Renal cortical epithelial cell (primary cell): ENCODE results near the gene PLEKHB2. TPM values are rescaled to one million over a fixed set of nuclear protein-coding genes. Genes with fewer than 3 reads are reported as not detected.
"Not testable (repeated sequence)": the region's sequence is repeated elsewhere in the genome, so short reads cannot be mapped to it uniquely, and the experiment has no call there.

Source experiments
- DNase-seq: peaks from one replicate; pipeline ENCODE4 v3.0.0-alpha.2; 2011; ENCODE audit warnings: low read depth
- total RNA-seq: library from RNA; depleted of rRNA; stranded (reverse); fragments of >200 nt; gene quantifications from 2 replicates; pipeline ENCODE4 v1.2.3, GENCODE V29; 2014

Gene PLEKHB2
- total RNA-seq, 1 donor from 2014 or later: 189 TPM

DNA sequence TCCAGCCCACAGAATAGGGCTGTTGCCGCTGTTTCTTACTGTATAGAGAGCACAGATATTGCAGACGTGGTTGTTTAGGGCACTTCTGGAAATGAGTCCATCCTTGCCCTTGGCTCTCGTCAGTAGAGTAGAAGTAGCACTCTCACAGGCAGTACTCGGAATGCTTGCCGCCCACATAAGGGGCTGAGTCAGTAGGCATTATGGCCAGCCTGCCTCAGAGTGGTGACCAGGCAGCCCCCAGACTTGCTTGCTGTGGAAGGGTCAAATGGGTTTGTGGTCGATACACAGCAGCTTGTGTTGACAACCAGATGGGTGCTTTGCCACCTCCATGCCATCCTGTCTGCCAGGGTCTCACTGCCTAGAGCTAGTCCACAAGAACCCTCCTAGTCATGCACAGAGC lies 38.7 kb downstream of the PLEKHB2 start:
- DNase-seq: no peak

DNA sequence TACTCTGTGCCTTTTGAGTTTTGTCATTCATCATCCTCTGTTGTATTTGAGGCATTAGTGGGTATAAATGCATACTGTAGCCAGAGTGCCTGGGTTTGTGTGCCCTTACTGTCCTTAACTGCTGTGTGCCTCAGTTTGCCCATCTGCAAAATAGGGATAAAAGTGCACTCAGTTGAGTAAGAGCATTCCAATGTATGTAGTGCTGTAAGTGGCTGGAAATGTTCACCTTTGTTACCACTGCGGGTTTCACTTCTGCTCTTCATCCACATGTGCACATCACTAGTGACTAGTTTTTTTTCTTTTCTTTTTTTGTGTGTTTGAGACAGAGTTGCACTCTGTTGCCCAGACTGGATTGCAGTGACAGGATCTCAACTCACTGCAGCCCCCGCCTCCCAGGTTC lies 39.9 kb downstream of the PLEKHB2 start:
- no peak for DNase-seq

DNA sequence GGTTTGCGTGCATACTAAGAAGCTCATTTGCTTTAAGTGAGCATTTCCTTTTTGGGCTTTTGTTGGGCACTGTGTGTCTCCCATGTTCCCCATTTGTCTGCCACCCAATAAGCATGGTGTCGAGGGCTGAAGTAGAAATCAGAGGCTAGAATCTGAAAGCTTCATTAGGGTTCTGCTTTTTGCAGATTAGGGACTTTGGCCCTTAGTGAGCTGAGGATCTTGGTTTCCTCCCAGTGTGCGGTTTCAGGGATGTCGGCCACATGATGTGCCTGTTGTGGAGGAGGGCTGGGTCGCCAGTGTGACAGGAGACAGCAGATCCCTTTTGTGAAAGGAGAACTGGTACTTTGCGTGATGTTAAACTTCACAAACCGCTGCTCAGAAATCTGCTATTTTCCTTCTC lies 41.1 kb downstream of the PLEKHB2 start:
- no peak for DNase-seq

- no peak for DNase-seq
Observed at GRCh38 chr2:131146749-131147148, 41.6 kb downstream of the PLEKHB2 start.

DNA sequence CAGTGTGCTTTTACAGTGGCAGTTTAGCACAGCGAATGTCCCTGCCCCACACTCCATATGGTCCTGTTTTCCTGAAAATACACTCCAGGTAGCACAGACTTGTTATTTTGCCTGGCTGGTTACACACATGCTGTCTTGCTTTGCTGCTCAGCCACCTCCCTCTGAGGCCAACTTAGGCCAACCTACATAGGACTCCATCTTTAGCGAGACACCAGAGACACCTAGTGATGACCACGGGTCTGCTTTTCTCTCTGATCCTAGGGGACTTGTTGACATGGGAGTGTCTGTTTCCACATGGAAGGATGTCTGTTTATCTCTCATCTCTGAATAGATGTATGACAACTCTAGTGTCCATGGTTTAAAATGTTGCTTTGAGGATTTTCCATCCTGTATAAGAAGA lies 43.3 kb downstream of the PLEKHB2 start:
- DNase-seq: no peak

DNA sequence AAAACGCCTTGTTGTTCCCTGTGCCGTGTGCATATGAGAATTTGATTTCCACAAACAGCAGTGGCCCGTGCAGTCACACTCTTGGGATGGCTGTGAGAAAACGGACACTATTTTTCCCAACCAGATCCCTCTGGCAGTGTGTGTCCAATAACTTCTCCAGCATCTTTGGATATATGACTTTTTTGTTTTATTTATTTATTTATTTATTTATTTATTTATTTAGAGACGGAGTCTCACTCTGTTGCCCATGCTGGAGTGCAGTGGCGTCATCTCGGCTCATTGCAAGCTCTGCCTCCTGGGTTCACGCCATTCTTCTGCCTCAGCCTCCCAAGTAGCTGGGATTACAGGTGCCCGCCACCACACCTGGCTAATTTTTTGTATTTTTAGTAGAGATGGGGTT lies 45.0 kb downstream of the PLEKHB2 start:
- not testable (repeated sequence) for DNase-seq

DNA sequence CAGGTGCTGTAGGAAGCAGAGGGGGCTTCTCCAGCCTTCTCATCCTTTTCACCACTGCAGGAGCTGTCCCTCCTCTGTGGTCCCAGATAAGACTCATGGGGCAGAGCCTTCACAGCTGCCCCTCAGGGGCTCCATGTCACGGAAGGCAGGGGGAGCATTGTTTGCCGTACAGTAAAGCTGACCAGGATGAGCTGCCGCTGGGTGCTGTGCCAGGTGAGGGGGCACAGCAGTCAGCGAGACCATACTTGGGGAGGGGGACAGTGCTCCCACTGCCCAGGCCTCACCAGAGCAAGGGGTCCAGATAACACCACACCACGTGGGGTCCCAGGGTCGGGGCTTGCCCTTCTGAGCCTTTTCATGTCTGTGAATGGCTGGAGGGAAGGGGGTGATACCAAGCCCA lies 46.3 kb downstream of the PLEKHB2 start:
- DNase-seq: no peak

DNA sequence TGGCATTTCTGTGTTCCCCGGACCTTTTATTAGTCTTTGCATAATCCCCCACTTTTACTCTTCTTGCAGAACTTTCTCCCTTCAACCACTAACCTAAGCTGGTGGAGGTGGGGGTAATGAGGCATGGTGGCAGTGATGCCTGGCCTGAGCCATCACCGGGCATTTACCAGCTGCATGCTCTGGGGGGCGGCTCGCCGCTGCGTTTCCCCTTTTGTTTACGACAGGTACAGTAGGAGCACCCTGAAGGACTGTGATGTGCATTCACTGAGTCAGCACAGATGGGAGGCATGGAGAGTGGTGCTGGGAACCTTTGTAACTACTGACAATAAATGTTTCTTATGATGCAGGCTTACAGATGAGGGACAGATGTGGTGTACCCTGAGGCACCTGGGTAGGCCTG lies 46.9 kb downstream of the PLEKHB2 start:
- DNase-seq: no peak

GRCh38 chr2:131153529-131153928 lies 48.4 kb downstream of the PLEKHB2 start:
- DNase-seq: no peak

DNA sequence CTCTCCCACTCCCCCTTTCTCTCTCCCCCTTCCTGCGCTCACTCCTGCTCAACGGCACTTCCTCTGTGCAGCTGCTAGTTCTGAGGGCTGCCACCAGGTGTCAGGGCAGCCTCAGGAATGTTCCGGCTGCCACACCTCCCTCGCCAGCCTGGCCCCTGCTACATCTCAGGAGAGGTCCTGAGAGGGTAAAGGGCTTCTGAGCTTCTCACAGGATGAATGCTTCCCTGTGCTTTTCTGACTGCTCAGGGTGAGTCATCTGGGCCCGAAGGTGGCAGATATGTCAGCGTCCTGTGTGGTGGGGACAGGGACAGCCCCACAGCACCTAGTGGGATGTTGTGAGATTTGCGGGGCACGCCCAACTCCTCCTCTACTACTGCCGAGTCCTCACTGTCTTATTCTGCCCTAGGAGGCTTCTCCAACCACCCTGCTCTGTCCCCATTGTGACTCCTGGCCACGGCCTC lies 49.0 kb downstream of the PLEKHB2 start:
- DNase-seq: peak; percentile 30

DNA sequence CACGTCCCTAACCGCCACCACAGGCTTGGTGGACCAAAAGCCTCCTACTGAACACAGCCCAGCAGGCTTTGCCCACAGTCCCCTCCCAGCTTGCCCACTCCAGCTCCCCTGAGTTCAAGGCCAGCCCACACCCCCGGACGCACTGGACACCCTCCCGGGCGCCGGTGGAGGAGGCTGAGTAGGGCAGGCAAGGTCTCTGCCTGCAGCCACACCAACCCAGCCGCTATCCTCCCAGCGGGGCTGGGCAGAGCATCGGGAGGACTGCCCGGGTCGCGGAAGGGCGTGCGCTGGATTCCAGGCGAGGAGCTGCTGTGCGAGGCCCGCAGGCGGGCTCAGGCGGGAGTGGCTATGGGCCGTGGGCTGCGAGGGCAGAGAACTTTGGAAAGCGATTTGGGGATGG lies 49.5 kb downstream of the PLEKHB2 start:
- DNase-seq: no peak

DNA sequence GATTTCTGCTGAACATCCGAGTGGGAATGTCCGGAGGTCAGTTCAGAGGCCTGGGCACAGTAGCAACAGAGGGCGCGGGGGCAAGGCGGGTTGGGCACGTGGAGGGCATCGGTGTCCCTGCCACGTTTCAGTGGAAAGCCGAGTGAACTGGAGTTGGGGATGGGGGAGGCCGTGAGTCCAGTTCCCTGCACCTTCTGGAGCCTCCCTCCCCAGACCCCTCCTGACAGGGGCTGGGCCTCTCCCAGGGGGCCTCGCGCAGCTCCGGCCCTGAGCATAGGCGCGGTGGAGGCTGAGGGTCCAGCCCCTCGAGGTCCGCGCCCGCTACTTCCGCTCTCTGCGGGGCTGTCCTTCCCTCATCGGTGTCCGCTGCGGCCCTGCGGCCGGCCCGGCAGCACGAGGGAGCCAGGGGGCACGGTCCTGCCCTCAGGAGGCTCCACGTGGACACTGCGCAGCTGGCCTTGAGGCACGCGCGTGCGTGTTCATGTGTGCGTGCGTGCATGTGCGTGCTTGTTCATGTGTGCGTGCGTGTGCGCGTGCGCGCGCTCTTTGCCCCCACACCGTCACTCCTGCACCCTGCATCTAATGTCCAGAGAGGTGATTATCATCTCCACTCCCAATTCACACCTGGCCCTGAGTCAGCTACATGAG lies 50.2 kb downstream of the PLEKHB2 start:
- no peak for DNase-seq

GRCh38 chr2:131156452-131157149 lies 51.5 kb downstream of the PLEKHB2 start:
- no peak for DNase-seq

DNA sequence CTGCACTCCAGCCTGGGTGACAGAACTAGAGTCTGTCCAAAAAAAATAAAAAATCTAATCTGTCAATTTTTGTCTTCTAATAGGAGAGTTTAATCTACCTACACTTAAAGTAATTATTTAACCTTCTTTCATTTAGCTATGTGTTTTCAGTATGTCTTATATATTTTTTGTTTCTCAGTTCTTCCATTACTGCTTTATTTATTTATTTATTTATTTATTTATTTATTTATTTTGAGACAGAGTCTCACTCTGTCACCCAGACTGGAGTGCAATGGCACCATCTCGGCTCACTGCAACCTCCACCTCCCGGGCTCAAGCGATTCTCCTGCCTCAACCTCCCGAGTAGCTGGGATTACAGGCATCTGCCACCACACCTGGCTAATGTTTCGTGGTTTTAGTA lies 60.4 kb downstream of the PLEKHB2 start:
- not testable (repeated sequence) for DNase-seq

DNA sequence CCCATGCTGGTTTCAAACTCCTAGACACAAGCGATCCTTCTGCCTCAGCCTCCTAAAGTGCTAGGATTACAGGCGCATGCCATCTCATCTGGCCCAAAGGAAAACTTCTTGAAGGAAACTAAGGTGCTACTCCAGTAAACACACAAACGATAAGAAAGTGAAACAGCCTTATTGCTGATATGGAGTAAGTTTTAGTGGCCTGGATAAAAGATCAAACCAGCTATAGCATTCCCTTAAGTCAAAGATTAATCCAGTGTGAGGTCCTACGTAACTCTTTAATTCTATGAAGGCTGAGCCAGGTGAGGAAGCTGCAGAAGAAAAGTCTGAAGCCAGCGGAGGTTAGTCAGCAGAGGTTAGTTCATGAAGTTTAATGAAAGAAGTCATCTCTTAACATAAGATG lies 63.4 kb downstream of the PLEKHB2 start:
- no peak for DNase-seq

- DNase-seq: not testable (repeated sequence)
Observed at GRCh38 chr2:131178050-131178449, 72.9 kb downstream of the PLEKHB2 start.

DNA sequence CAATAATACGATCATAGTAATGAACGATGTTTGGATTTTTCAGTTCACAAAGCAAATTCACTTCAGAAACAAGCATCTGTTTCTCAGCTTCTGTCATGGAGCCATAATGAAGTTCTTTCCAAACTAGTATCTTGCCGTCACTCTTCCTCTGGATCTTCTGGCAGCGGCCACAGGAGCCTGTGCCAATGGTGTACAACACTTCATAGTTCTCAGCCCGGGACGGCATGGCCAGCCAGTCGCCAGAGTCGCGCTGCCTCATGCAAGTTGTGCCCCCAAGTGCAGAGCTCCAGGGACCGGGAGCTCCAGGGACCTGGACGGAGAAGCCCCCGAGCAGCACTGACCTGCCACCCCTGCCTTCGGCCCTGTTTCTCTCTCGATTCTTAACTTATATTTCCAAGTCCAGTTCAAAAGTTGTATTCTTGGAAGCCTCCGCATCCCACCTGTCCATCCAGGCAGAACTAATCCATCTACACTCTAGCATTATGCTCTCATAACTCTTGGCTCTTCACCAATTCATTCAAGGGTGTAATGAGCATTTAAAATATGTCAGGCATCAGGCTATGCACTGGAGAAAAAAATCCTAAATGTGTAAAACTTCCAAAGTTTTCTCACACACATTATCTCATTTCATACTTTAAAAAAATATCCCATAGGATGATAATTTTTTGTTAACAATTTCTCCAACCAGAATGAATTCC lies 73.7 kb downstream of the PLEKHB2 start:
- not testable (repeated sequence) for DNase-seq

GRCh38 chr2:131181451-131181850 lies 76.3 kb downstream of the PLEKHB2 start:
- not testable (repeated sequence) for DNase-seq

DNA sequence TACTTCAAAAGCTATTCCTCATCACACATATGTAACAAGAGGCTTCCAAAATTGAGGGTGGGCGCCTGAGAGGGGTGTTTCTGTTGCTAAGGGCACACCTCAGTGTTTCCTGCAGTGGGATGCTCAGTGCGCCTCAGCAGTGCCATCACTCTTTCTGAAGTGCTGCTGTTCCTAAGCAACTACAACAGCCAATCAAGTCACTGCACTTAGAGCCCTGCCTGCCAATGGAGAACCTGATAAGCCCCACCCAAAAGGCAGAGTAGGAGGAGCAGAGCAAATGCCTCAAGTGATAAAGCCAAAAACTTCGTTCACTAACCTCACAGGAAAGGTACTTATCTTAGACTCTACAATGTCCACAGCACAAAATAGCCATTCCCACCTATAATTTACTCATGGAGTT lies 88.3 kb downstream of the PLEKHB2 start:
- DNase-seq: not testable (repeated sequence)

DNA sequence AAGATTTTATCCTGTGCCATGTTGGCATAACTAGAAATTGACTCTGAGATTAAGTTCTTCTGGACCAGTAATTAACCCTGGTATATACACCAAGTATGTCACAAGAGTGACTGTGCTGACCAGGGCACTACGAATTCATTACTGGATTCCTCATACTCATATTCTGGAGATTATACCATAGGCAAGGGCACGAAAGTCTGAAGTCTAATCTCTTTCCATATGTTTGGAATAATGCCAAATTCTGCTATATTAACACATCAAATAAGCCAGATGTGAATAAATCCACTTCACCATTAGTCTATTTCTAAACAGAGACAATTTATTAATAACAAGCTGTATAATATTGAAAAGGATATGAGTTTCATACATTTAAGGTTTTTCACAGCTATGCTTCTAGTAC lies 91.0 kb downstream of the PLEKHB2 start:
- not testable (repeated sequence) for DNase-seq
